ENCODE measurements around the gene MUC3A. TPM values are rescaled to one million over a fixed set of nuclear protein-coding genes. Genes with fewer than 3 reads are reported as not detected.
A peak's percentile ranks its signal among the peaks of the same experiment; 100 is the strongest.

Gene MUC3A
- total RNA-seq, 1 donor from 2014 or later, result 0.36 TPM

GRCh38 chr7:100942045-100942774 lies 7.1 kb upstream of the MUC3A start:
- DNase-seq (ENCODE audit: low spot score) (no peak), ATAC-seq (no peak)
- intact Hi-C loops (cut with DNase I), result no loop called here

- no peak for DNase-seq (ENCODE audit: low spot score)
- ATAC-seq, result no peak
- intact Hi-C loops (cut with DNase I), result no loop called here
Observed at GRCh38 chr7:100943693-100944092, 5.6 kb upstream of the MUC3A start.

GRCh38 chr7:100944138-100944537 lies 5.2 kb upstream of the MUC3A start:
- ATAC-seq, result no peak
- no peak for DNase-seq (ENCODE audit: low spot score)
- intact Hi-C loops (cut with DNase I), result no loop called here

- no peak for ATAC-seq
- DNase-seq (ENCODE audit: low spot score), result no peak
- intact Hi-C loops (cut with DNase I), result no loop called here
Observed at GRCh38 chr7:100946111-100946510, 3.2 kb upstream of the MUC3A start.

GRCh38 chr7:100946766-100947365 lies 2.5 kb upstream of the MUC3A start:
- ATAC-seq (no peak), DNase-seq (ENCODE audit: low spot score) (no peak)
- intact Hi-C loops (cut with DNase I), result no loop called here

GRCh38 chr7:100947792-100948191 lies 1.5 kb upstream of the MUC3A start:
- intact Hi-C loops (cut with DNase I), result no loop called here
- no peak for ATAC-seq
- DNase-seq (ENCODE audit: low spot score), result no peak

- intact Hi-C loops (cut with DNase I), result no loop called here
- ATAC-seq (no peak), DNase-seq (ENCODE audit: low spot score) (no peak)
Observed at GRCh38 chr7:100949933-100950443, 654 bp downstream of the MUC3A start.

GRCh38 chr7:100951172-100951571 lies 1.8 kb downstream of the MUC3A start:
- intact Hi-C loops (cut with DNase I), result no loop called here

GRCh38 chr7:100951888-100952560 lies 2.7 kb downstream of the MUC3A start:
- intact Hi-C loops (cut with DNase I), result no loop called here
- ATAC-seq, result no peak

More at GRCh38 chr7:100951172-100951571, 1.8 kb downstream of the MUC3A start:
- no peak for DNase-seq (ENCODE audit: low spot score)
- ATAC-seq, result no peak

GRCh38 chr7:100952641-100953040 lies 3.3 kb downstream of the MUC3A start:
- DNase-seq (ENCODE audit: low spot score) (no peak), ATAC-seq (no peak)
- intact Hi-C loops (cut with DNase I), result no loop called here

More at GRCh38 chr7:100951888-100952560, 2.7 kb downstream of the MUC3A start:
- DNase-seq (ENCODE audit: low spot score), result no peak

- no peak for ATAC-seq
- no peak for DNase-seq (ENCODE audit: low spot score)
- intact Hi-C loops (cut with DNase I), result no loop called here
Observed at GRCh38 chr7:100957832-100958421, 8.6 kb downstream of the MUC3A start.

GRCh38 chr7:100959894-100960293 lies 10.6 kb downstream of the MUC3A start:
- ATAC-seq, result no peak
- intact Hi-C loops (cut with DNase I), result no loop called here
- DNase-seq (ENCODE audit: low spot score), result no peak

- DNase-seq (ENCODE audit: low spot score), result no peak
- no peak for ATAC-seq
- intact Hi-C loops (cut with DNase I), result no loop called here
Observed at GRCh38 chr7:100962537-100962936, 13.2 kb downstream of the MUC3A start.

GRCh38 chr7:100963386-100963785 lies 14.1 kb downstream of the MUC3A start:
- DNase-seq (ENCODE audit: low spot score), result no peak
- no peak for ATAC-seq
- intact Hi-C loops (cut with DNase I), result no loop called here

- intact Hi-C loops (cut with DNase I), result no loop called here
- ATAC-seq, result no peak
- DNase-seq (ENCODE audit: low spot score), result no peak
Observed at GRCh38 chr7:100963874-100964273, 14.5 kb downstream of the MUC3A start.

GRCh38 chr7:100964630-100965029 lies 15.3 kb downstream of the MUC3A start:
- DNase-seq (ENCODE audit: low spot score), result no peak
- no peak for ATAC-seq
- intact Hi-C loops (cut with DNase I), result no loop called here

- no peak for ATAC-seq
- intact Hi-C loops (cut with DNase I), result no loop called here
- DNase-seq (ENCODE audit: low spot score), result no peak
Observed at GRCh38 chr7:100965045-100965722, 15.8 kb downstream of the MUC3A start.

GRCh38 chr7:100965723-100966541 lies 16.6 kb downstream of the MUC3A start:
- intact Hi-C loops (cut with DNase I), result no loop called here
- peak; percentile 76 for DNase-seq (ENCODE audit: low spot score)
- peak; percentile 32 for ATAC-seq
